ENCODE results near the gene ETV1.

- TF ChIP-seq CTCF (IDR thresholded peaks at IDR 0.05; ENCODE audit: low read depth, low read length, poor library complexity, severe bottlenecking) (no peak), EZH2phosphoT487 (IDR thresholded peaks at IDR 0.05; ENCODE audit: borderline replicate concordance, low read length) (no peak)
Measured at GRCh38 chr7:13874783-13875182, 114.7 kb downstream of the ETV1 start.
